Measurements from ENCODE around the gene MSLN.

The MSLN gene

DNA sequence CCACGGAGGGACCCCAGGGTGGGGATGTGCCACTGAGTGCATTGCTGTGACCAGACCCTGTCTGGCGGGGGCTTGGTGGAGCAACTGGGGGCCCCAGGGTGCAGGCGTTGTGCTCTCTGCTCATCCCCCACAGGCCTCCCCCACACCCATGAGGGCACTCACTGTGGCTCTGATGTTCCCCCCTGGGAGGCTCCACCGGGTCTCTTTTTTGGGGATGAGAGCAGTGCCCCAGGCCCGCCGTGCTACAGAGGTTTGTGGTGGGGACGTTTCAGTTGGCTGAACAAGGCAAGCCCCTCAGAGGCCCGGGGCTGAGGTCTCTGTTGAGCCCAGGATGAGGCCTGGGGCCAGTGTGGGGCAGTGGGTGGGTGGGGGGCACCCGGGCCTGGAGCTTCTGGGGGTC, 36.8 kb upstream of the MSLN start:
- no peak for DNase-seq

DNA sequence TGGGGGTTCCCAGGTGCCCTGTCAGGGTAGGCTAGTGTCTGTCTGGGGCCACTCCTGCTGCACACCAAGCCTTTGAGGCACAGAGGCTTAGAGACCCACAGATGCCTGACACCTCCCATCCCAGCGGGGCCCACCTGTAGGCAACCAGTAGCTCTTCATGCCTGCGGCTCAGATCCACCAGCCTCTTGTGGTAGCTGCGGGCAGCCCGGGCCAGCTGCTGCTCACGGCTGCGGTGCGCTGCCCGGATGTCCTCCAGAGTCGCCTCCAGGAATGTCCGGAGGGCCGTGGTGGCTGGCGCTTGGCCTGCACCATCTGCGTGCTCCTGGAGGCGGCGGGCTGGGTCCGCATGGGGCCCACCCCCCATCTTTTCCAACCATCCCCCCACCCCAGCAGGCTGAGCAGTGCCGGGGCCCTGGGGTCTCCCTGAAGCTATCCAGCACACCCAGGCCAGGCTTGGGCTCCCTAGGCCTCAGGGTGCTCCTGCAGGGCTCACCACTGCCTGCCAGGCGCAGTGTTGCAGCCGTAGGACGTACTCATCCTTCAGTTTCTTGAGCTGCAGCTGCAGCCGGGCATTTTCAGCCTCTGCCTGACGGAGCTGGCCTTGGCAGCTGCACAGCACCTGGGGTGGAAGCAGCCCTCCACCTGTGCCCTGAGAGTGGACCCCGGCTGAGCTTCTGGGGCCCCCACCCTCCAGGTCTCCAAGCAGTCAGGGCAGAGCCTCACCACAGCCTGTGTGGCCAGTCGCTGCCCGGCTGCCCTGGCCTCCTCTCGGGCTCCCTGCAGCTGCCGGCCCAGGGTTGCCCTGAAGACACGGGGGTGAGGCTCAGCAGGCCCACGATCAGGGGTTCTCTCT, 36.1 kb upstream of the MSLN start:
- no peak for DNase-seq

DNA sequence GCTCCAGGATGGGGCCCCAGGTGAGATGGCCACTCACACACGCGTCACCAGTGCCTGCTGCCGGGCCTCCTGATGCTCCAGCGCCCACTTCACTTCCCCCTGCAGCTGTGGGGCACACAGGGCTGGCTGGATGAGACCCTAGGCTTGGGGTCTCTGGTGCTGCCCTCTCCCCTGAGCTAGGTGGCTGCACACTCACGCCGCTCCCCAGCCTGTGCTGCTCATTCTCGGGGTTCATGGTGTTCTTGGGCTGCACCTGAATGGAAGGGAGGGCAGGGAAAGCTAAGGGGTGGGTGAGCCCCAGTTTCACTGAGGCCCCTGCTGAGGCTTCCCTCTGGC, 35.5 kb upstream of the MSLN start:
- no peak for DNase-seq

DNA sequence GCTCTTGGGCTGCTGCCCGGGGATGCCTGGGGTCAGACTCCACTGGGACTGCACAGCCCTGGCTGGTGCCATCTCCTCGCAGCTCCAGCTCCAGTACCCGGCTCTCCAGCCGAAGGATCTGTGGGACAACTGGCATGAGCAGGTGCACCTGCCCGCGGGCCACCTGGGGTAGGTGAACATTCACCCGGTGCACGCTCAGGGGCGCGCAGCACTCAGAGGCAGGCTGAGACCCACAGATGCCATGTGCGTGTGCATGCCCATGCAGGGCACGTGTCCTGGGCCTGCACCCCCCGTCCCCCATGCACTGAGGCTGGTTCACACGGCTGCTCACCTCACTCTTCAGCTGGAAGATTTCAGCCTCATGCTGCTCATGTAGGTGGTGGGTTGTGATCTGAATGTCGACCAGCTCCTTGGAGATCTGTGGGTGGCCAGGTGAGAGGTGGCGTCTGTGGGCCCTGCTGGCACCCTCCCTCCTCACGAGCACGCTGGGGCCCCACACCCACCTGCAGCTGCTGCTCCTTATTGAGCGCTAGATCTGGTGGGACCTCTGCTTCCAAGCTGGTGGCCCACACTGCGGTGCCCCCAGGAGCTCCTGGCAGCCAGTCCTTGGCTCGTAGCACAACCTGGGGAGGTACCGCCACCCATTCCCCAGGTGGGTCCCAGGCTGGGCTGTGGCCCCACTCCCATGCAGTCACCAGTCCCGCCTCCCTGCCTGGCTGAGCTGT, 34.9 kb upstream of the MSLN start:
- no peak for DNase-seq

DNA sequence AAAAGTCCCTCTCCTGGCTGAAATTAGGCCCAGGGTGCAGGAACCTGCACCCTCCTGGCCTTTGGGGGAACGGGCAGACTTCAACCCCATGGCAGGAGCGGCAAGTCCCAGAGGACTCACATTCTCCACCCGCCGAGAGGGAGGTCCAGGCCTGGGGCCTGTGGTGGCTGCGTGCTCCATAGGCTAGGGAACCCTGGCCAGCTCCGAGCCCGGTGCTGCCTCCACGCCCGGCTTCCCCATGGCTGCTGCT, 34.4 kb upstream of the MSLN start:
- no peak for DNase-seq

DNA sequence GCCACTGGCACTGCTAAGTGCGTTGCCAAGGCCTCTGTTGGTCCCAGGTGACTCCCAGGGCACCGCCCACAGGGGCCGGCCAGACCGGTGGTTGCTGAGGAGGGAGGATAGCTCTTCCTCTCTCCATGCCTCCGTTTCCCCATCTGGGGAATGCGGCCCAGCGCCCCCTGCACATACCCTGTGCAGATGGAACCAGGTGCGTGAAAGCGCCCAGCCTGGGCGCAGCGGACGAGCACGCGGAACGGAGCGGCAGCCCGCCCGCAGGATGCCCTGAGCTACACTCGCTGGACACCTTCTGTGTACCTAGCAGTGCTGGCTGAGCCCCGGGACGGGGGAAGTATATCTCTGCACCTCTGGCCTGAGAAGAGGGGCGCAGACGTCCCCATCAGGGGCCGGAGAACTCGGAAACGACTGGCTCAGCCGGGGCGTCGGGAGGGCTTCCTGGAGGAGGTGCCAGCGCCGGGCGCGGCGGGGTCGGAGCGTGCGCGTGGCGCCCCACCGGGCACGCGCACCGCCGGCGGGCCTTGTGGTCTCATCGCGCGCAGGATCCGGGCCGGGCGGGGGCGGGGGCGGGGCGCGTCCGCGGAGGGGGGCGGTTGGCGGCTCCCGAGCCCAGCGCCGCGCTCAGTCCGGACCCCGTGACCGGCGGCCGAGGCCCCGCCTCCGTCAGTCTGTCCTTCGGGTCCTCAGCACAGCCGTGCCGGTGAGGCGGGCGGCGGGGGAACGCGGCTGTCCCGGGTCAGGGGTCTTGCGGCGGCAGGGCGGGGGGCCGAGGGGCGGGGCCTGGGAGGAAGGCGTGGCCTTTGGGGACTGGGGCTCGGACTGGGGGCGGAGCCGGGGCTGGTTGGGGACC, 33.9 kb upstream of the MSLN start, which contains the start of the genes CCDC78 and HAGHL:
Gene CCDC78, minus strand, starts transcription at position 6 of the 853 bp plus-strand sequence. CDS start 76 bp downstream, outside the sequence.
Gene HAGHL, plus strand, starts transcription at position 669 of the 853 bp plus-strand sequence. CDS start 404 bp downstream, outside the sequence.
- no peak for DNase-seq

DNA sequence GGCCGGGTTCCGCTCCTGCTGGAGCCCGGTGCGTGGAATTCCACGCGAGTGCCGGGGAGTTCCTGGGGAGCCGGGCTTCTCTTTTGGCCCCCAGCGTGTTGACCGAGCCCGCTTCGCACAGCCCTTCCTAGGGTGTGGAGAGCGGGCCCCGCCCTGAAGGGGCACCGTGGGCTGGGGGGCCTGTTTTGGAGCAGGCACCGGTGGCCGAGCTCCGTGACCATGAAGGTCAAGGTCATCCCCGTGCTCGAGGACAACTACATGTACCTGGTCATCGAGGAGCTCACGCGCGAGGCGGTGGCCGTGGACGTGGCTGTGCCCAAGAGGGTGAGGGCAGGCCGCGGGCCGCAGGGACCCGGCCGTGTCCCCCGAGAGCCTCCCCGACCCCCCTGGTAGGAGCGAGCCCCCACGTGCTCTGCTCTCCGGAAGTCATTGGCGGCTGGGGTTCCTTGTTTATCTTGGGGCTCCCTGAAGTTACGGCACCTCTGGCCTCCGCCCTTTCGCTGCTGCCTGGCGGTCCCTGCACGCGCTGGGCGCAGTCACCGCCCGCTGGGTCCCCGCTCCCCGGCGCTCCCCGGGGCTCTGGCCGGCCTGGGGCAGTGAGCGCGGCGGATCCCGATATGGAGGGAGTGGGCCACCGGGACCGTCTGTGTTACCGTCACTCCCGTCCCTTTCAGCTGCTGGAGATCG, 33.1 kb upstream of the MSLN start:
- no peak for DNase-seq

DNA sequence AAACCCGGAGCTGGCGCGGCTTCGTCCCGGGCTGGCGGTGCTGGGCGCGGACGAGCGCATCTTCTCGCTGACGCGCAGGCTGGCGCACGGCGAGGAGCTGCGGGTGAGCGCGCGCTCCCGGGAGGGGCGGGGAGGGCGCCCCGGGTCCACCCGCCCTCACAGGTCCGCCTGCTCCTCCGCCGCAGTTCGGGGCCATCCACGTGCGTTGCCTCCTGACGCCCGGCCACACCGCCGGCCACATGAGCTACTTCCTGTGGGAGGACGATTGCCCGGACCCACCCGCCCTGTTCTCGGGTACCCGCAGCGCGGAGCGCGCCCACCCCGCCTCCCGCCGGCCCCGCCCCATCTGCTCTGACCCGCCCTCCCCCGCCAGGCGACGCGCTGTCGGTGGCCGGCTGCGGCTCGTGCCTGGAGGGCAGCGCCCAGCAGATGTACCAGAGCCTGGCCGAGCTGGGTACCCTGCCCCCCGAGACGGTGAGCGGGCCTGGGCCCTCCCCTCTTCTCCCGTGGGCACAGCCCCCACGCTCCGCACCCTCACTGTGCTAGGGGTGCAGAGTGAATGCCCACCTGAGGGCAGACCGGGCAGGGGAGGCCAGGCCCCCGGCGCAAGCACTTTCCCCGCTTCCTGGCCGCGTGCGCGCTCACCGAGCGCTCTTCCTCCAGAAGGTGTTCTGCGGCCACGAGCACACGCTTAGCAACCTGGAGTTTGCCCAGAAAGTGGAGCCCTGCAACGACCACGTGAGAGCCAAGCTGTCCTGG, 32.2 kb upstream of the MSLN start:
- DNase-seq: no peak

DNA sequence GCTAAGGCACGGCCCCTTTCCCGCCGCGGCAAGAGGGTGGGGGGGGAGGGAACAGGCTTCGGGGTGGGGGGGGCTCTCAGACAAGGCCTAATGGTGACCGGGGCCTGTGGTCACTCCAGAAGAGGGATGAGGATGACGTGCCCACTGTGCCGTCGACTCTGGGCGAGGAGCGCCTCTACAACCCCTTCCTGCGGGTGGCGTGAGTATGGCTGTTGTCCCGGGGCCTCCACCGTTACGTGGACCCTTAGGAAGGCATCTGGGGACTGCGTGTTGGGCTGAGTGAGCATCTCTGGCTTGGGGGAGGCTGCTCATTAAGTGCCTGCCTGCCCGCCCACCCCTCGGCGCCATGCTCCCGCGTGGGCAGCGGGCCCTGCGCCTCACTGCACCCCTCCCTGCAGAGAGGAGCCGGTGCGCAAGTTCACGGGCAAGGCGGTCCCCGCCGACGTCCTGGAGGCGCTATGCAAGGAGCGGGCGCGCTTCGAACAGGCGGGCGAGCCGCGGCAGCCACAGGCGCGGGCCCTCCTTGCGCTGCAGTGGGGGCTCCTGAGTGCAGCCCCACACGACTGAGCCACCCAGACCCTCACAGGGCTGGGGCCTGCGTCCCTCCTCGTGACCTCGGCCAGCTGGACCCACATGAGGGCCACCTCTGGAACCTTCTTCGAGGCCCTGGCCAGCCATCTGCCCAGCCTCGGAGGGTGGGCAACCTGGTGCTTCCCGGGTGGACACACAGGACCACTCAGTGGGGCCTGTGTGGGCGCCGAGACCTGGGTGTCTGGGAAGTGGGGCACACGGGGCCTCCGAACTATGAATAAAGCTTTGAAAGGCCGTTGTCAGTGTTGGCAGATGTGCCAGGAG, 31.4 kb upstream of the MSLN start:
- DNase-seq: no peak

DNA sequence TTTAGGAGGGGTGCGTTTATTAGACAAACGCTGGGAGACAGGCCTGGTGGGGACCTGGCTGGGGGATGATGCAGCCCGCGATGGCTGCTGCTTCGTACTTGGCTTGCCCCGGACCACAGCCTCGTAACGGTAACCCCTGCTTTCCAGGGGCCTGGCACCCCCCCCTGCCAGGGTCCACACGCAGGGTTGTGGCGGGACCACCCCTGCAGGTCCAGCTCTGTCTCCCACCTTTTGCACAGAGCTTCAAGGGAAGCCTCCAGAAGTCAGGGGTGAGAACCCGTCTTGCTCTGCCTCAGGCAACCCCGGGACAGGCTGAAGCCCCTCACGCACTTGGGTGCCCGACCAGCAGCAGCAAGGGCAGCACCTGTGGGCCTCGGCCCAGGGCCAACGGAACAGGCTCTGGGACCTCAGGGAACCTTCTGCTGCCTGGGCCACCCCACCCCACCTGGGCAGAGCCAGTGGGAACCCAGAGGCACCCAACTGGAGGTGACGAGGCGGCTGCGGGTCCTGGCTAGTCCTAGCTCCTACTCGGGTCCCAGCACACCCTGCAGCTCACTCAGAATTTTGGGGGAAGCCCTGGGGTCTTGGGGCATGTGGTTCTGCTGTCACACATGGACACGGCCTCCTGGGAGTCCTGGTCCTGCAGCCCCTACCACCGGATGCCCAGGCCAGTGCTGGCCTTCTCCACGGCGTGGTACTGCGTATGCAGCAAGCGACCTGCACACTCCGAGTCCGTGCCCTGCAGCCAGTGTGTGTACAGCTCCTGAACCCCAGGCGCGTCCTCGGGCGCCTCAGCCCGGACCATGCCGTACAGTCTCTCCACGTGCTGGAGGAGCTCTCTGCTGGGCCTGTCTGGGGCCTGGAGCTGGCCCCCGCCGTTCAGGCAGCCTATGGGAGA, 30.5 kb upstream of the MSLN start:
- DNase-seq: no peak

DNA sequence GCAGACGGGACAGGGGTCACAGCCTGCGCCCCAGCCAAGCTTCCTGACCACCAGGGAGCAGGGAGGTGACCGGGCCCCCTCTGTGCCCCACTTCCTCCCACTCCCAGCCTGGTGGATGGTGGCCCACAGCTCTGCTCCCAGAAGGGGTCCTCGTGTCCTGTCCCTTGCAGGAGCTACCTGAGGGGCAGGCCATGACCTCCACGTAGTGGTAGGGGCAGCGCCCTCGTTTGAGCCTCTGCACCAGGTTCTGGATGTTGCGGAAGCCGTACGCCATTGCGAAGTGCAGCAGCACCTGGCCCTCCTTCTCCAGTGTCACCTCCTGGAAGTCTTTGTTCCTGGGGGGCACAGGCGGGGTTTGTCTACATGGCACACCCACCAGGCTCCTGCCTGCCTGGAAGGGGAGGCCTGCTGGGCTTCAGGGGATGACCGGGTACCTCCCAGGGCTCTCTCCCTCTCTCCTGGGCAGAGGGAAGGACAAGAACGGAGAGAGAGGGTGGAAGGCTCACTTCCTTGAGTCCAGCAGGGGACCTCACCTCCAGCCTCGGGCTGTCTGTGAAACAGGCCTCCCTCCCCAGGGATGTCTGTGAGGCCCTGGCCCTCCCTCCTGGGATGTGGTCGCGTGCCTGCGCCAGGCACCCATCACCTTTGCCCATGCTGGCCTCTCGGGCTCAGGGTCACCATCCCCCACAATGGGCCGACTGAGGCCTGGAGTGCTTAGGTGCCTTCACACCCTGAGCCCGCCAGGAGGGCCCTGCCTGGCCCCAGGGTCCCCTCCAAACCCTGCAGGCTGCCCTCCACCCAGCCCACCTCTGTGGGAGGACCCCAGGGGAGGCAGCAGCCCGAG, 29.6 kb upstream of the MSLN start:
- DNase-seq: no peak

DNA sequence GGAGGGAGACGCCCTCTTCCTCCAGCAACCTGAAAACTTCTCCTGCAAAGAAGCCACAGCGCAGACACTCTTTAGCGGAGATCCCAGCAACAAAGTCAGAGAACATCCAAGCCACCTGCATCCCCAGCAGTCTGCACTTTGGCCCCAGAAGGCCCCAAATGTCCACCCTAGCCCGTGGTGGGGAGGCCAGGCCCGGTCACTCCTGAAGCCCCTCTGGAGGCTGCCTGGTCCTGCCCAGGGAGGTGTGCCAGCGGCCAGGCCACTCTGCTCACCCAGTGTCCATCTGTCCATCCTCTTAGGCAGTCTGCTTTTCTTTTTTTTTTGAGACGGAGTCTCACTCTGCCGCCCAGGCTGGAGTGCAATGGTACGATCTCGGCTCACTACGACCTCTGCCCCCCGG, 28.2 kb upstream of the MSLN start:
- no peak for DNase-seq

DNA sequence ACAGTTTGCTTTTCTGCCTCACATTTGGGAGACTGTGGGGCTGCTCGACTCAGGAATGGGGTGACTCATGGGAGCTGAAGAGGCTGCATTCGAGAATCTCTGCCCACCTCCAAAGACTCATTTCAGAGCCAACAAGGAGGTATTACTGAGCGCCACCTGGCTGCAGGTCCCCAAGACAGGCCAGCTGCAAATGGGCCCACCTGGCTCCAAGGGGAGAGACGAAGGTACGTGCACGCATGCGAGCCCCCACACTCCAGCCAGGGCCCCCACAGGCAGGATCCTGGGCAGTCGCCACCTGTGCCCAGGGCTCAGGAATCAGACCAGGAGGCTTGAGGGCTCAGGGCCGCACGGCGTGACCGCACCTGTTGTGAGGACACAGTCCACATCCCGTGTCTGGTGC, 27.6 kb upstream of the MSLN start:
- no peak for DNase-seq

DNA sequence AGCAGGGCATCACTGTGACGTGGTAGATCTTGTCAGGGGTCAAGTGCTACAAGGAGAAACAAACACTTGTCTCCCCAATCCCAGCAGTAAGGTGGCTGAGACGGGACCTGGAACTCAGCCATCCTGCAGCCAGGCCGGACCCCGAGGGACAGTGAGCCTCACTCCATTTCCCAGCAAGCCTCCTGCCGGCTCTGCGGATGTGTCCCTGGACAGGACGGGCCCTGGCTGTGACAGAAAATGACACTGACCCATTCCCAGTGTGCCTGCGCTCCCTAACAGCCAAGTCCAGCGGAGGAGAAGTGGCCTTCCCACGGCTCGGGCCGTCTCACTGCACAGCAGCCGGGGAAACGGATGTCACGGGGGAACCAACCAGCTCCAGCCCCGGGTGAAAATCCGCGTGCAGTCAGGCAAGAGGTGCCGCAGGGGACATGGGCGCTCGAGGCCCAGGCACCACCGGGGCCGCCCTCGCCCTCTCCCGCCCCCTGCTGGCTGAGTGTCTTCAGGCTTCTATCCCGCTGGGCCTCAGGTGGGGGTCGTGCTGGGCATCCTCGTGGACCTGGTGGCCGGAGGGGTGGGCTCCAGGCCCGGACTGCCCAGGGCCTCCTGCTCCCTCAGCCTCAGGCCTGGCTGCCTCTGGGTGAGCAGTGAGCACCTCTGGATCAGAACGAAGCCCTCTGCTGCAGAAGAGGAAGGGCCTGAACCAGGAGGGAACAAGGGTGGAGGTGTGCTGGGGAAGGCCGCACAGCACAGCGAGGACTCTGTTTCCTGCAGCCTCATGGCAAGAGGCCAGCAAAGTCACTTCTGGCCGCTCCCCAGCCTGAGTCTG, 26.9 kb upstream of the MSLN start:
- no peak for DNase-seq

DNA sequence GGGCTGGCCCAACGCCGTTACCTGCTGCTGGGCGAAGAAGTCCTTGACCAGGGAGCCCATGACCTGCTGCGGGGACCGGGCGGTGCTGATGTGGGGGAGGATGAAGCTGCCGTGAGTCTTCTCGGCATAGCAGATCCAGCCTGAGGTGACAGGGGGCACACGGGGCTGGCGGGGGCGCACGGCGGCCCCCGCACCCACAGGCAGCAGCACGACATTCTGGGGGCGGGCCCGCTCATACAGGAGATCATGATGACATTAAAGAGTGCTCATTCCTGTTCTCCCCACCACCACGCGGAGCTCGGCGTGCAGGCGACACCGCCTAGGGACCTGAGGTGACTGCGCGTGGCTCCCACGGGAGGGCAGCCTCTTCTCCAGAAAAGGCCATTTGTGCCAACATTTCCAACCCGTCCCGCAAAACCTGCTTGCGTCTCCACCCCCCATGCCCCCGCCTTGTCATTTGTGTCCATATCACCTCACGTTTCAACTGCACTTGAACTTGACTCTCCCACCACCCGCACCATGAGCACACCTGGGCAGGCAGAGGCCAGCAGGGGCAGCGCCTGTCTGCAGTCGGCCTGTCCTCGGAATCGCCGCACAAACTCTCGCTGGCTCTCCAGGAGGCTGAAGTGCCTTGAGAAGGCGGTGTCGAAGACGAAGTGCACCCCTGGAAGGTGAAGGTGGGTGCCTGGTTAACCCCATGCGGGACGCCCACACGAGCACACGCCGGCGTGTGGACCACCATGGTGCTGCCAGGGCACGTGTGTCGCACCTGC, 26.1 kb upstream of the MSLN start:
- DNase-seq: no peak

DNA sequence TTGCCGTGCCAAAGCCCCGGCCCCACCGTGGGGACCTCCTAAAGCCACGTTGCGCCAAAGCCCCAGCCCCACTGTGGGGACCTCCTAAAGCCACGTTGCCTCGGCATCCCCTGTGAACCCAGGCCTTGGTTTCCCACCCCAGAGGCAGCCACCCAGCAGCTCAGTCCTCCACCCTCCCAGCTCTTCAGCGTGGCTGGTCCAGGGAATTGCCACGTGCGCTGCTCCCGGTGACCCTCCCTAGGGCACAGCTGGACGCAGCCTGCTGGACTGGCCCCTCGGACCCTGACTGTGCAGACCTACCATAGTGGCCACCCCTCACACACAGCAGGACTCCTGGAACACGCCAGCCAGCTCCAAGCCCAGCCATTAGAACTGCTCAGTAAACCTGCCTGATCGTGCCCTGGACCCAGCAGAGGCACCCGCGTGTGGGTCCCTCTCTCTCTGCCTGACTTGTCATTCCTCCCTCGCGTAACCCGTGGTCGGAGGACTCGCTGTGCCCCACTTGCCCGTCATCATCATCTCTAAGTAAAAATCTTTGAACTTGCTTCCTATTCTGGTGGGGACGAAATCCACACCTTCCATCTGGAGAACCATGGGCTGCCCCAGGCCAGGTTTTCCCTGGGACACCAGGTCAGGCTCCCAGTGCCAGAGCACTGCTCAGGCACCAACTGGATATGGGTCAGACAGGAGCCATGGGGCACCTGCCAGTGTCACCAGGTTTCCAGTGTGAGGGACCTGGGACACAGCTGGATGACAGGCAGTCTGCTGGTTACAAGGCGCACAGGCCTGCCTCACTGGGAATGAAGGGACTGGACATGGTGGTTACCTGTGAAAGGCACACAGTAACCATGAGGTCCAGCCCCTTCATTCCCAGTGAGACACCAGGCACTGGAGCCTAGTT, 25.3 kb upstream of the MSLN start:
- DNase-seq: no peak
